Stimulated activated CD8-positive, alpha-beta memory T cell treated with anti-CD3 and anti-CD28 coated beads, Interleukin-12 subunit alpha, Interleukin-12 subunit beta, amount 100 ng/mL, for 24 hours (primary cell): Measurements from ENCODE around the gene TRIM6.
"Not testable (repeated sequence)": the region's sequence is repeated elsewhere in the genome, so short reads cannot be mapped to it uniquely, and the experiment has no call there.

Experiments
- DNase-seq: peaks from one replicate; pipeline ENCODE4 v3.0.0-alpha.2; 2020; ENCODE audit errors: extremely low read depth

TRIM6 gene, protein sequence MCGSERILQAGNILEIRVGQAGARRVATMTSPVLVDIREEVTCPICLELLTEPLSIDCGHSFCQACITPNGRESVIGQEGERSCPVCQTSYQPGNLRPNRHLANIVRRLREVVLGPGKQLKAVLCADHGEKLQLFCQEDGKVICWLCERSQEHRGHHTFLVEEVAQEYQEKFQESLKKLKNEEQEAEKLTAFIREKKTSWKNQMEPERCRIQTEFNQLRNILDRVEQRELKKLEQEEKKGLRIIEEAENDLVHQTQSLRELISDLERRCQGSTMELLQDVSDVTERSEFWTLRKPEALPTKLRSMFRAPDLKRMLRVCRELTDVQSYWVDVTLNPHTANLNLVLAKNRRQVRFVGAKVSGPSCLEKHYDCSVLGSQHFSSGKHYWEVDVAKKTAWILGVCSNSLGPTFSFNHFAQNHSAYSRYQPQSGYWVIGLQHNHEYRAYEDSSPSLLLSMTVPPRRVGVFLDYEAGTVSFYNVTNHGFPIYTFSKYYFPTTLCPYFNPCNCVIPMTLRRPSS

DNA sequence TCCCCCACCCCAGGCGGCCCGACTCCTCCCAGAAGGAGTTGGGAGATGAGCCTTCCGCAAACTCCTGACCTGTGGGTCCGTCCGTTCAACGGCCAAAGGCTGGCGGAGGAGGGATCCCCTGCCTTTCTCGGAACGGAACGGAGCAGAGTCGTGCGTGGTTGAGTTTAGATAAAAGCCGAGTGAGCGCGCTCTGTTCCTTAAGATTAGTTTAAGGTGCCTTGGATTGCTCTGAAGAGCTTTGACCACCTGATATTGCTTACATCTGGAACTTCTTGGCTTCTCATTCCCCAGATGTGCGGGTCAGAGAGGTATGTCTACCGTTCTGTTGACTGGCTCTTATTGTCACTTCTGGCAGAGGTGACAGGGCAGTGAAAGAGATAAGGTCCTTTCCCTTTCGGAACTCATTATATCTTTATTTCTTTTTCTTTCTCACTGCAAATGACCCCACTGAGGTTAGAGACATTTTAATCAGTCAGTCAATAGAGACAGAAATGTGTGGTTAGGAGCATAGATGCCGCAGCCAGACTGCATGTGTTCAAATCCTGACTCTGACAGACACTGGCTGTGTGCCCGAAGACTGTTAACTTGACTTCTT, at the start of gene TRIM6:
Gene TRIM6, plus strand, starts transcription at position 31 of the 595 bp plus-strand sequence. Its CDS starts 261 bp downstream, at position 292.
- DNase-seq, result no peak

DNA sequence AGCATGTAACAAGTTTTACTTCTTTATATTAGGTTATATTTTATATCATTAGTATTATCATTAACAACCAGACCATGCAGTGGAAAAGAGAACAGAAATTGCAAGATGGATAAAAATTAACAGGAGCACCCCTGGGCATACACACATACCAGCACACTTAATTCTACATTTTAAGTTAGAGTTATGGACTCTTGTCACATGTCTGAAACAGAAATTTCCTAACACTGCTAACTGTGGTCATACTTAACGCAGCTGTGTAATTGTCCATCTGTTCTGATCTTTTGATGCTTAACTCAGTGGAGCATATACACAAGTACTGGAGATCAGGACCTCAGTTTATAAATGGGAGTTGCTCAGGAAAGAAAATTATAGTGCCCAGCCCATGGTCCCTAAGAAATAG, 48.5 kb upstream of the TRIM6 start:
- DNase-seq, result no peak

DNA sequence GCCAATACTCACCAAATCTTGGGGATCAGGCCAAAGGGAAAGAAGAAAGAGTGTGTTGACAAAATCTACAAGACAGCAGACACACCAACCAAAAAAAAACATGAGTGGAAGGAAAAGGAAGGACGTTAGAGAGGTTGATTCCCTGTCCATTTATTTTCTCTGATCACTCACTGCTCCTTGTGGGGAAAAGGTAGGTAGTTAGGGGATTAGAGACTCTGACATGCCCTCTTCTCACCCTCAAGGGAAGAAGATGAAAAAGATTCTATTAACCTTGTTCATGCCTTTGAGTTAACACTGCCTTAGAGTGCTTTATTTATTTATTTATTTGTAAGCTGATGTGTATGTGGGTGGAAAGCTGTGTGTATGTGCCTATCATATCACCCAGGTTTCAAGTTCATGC, 48.0 kb upstream of the TRIM6 start, which contains the start of gene OR52H1:
Gene OR52H1, minus strand, starts transcription at position 101 of the 400 bp plus-strand sequence. CDS start 3,035 bp downstream, outside the sequence.
- no peak for DNase-seq

DNA sequence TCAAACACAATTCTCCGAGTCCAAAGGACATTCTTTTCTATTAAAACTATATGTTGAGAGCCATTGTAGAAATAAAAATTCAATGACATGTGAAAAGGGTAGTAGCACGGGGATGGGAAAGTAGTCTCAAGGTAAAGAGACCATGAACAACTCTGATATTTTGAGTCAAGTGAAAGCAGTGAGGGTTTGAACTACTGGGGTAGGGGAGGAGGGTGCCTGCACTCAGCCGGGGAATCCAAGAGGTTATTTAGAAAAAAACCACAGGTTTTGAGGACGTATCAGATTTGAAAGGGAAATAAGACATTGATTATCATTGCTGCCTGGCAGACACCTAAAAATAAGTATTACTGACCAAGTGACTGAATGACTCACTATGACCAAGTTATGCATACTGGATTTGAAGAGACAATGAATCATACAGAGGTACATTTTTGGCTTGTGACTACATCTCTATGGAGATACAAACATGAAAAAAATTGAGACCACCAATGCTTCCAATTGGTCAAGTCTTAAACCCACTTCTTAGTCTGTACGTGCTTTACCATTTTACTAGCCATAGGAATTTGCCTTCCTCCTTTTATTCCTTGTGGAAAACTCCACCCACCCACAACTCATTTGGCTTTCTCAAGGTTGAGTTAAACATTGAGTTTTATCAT, 45.9 kb upstream of the TRIM6 start:
- DNase-seq, result no peak

DNA sequence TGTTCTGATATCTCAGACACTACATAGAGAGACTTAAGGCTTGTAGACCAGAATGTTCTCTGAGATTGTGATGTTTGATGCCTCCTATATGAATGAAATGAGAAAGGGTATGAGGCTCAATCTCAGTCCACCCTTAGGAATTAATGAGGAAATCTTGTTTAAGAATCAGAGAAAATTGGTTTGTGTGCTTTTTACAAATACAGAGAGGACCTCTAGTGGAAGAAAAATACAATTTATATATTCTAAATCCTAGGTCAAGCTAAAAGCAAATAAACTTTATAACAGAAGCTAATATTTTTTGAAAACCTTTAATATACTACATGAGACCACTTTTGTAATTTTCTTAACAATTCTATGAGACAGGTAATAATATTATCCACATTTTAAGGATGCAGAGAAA, 43.1 kb upstream of the TRIM6 start:
- no peak for DNase-seq

DNA sequence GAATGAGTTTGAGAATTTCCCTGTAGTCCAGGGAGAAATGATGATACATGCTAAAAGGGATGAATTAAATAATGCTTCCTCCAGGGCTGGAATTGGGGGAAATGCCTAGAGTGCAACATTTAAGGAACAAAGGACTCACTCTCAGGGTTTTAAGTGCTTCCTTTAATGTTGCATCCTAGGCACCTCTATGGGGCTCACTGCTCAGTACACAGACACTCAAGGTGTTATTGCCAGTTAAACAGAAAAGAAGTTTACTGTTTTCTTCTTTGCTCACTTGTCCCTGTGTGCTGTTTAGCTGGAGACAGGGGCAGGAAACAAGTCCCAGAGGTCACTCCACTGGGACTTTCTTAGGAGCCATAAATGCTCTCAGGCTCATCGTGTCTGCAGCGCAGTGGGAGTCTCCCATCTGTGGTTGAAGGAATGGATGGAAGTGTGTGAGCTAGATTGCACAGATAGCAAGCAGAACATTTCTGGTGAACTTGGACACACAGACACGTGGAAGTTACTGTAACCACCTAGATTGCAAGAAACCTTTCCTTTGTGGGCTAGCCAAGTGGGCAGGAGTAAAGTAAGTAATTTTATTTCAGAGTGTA, 39.7 kb upstream of the TRIM6 start:
- DNase-seq, result no peak

DNA sequence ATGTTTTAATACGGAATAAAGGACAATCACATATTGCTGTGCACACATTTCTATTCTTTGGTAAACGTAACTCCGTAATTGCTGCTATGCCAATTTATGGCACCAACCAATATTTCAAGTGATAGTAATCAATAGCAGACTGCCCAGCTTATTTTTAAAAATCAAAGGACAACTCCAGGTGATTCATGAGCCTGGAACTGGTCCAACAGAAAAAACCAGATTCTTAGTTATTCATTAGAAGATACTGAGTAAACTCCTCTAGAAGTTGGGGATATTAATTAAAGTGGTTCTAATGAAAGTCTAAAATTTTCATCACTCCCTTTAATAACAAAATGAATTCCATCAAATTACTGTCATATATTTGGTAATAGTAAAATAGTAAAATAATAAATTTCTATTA, 38.7 kb upstream of the TRIM6 start:
- DNase-seq, result no peak

DNA sequence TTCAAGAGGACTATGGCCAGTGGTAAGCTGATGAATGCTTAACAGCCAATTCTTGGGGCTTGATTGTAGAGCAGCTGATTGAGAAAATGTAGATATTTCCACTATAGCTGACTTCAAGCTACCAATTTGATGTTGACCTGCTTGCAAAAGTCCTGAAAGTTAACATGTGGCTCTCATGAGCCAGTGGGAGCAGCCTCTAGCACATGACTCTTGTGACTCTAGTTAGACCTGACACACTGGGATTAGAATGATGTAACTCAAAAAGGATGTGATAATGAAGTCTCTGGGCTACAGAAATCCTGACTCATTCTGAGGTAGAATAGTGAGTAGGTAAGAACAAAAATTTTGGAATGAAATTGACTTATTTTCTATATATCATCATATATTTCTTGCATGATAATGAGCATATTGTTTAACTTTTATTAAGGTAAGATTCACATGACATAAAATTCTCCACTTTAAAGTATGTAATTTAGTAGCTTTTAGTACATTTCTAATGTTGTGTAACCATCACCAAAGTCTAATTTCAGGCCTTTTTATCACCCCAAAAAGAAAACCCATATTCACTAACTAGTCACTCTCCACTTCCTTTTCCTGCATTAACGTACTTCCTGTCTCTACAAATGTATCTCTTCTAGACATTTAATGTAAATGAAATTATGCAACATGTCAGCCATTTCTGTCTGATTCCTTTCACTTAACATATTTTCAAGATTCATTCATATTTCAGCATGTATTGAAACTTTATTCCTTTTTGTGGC, 32.0 kb upstream of the TRIM6 start:
- no peak for DNase-seq

DNA sequence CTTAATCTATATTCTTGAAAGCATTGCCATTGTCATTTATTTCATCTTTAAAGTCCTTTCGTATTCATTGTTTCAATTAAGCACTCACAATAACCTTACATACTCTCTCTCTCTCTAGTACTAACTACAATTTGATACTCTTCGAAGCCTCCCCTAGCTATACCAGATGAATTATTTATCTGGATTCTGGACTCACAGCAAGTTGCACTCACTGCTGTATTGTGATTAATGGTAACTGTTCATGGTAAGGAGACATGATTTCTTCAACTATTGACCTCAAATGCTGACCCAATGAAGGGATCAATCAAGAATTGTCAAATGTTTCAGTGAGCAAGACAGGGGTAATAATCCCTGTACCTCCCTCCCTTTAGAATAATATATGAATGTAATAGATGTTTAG, 21.8 kb upstream of the TRIM6 start:
- no peak for DNase-seq

DNA sequence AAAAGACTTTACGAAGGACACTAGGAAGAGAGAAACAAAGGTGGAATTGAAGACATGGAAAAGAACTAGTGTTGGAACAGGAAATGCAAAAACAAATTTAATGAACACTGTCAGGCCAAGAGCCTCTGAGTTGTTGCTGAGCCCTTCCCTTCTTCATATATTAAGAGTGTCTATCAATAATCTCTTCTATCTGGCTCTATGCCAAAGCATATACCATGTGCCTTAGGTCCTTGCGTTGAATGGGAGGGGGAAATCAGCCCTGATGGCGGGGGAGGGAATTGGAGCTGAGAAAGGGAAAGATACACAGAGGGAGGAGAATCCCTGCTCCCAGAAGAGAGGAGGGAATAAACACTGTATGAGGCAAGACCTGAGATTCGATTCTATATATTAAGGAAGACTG, 21.3 kb upstream of the TRIM6 start:
- DNase-seq, result no peak

DNA sequence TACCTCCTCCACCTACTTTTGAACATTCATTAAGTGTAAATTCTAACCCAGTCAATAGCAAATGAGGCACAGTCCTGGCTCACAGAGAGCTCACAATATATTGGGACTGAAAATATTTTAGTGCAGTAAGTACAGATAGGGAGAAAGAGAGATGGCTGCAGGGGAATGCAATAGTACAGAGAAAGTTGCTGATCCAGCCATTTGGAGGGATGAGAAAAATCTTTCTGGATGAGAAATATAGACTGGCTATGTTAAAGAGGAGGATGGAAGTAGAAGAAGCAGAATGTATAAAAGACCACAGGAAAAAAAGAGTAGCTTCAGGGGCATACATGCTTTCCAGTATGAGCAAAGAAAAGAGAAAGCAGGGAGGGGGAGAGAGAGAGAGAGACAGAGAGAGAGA, 19.3 kb upstream of the TRIM6 start:
- DNase-seq, result no peak

DNA sequence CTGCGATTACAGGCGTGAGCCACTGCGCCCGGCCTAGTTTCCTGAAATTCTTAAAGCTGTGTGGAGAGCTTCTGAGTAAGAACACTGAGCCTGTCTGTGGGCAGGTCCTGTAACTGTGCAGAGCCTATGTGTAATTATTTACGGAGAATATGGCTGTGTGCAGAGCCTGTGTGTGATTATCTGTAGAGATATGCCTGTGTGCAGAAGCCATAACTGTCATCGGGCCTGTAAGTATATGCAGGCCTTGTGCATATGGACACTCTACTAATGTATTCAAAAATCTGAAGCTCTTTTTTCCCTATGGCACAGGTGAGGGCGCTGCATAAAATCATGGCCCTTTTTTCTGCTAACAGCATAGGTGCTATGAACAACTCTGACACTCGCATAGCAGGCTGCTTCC, 15.9 kb upstream of the TRIM6 start, which contains the start of gene OR52B6:
Gene OR52B6, plus strand, starts transcription at position 301 of the 400 bp plus-strand sequence. Its CDS starts 0 bp downstream, at position 301.
- no peak for DNase-seq

DNA sequence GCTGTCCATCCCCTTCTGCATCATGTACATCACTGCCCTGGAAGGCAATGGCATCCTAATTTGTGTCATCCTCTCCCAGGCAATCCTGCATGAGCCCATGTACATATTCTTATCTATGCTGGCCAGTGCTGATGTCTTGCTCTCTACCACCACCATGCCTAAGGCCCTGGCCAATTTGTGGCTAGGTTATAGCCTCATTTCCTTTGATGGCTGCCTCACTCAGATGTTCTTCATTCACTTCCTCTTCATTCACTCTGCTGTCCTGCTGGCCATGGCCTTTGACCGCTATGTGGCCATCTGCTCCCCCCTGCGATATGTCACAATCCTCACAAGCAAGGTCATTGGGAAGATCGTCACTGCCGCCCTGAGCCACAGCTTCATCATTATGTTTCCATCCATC, 15.4 kb upstream of the TRIM6 start:
- no peak for DNase-seq

DNA sequence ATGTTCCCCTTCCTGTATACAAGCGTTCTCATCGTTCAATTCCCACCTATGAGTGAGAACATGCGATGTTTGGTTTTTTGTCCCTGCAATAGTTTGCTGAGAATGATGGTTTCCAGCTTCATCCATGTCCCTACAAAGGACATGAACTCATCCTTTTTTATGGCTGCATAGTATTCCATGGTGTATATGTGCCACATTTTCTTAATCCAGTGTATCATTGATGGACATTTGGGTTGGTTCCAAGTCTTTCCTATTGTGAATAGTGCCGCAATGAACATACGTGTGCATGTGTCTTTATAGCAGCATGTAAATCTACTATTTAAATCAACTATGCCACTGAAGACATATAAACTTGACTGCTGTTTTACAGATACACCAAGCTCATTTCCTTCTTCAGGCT, 12.0 kb upstream of the TRIM6 start:
- DNase-seq, result not testable (repeated sequence)

DNA sequence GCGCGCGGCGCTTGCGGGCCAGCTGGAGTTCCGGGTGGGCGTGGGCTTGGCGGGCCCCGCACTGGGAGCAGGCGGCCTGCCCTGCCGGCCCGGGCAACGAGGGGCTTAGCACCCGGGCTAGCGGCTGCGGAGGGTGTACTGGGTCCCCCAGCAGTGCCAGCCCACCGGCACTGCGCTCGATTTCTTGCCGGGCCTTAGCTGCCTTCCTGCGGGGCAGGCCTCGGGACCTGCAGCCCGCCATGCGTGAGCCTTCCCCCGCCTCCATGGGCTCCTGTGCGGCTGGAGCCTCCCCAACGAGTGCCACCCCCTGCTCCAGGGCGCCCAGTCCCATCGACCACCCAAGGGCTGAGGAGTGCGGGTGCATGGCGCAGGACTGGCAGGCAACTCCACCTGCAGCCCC, 6.5 kb upstream of the TRIM6 start:
- not testable (repeated sequence) for DNase-seq

DNA sequence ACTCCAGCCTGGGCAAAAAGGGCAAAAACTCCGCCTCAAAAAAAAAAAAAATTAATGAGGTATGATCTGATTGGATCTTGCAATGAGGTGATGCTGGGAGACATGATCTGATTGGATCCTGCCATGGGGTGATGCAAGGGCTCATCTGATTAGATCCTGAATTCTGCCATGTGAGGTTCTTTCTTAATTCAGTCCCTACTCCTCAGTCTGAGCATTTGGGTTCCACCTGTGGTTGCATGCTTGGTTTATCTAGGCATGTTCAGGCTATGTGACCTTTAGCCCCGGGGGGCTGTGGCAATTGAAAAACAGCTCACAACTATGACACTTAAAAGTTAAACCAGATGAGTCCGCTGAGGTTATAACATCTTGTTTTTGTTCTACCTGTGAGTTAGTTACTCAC, 4.8 kb upstream of the TRIM6 start:
- no peak for DNase-seq

DNA sequence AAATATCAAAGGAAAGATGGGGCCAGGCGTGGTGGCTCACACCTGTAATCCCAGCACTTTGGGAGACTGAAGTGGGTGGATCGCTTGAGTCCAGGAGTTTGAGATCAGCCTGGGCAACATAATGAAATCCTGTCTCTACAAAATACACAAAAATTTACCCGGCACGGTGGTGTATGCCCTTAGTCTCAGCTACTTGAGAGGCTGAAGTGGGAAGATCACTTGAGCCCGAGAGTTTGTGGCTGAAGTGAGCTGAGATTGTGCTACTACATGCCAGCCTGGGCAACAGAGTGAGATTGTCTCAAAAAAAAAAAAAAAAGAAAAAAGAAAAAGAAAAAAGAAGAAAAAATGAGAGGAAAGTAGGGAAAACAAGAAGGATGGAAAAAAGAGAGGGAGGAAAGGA, 3.8 kb upstream of the TRIM6 start:
- DNase-seq, result no peak

DNA sequence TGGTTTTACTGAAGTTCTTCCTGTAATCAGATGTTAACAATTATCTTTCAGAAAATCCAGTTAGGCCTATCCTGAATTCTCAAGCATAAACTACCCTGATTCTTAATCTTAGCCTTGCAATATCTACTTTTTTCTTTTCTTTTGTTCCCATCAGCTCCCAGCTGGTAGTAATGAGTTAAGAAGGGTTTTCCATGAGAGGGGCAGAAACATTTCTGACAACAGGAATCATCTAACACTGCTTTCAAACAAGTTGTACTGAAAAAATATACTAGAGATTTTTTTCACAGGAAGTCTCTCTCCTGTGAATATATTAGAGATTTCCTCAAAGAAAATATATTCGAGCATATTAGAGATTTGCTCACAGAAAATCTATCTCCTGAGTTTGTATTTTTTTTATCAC, 3.3 kb upstream of the TRIM6 start:
- no peak for DNase-seq

DNA sequence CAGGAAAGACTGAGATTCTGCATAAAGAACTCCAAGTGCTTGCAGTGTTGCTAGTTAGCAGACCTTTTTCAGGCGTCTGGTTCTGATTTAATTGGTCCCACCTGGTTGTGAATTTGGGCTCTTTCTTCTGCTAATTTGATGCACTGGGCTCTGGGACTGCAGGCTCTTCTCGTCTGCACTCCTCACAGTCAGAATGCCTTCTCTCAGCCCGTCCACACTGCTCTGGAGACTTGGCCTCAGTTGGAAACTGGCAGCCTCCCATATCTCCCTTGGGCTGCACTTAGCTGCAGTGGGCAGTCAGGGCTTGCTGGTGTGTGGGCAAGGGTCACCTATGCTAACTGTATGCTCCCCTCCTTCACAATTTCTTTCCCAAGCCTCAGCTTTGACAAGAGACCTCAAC, 1.5 kb downstream of the TRIM6 start:
- no peak for DNase-seq

DNA sequence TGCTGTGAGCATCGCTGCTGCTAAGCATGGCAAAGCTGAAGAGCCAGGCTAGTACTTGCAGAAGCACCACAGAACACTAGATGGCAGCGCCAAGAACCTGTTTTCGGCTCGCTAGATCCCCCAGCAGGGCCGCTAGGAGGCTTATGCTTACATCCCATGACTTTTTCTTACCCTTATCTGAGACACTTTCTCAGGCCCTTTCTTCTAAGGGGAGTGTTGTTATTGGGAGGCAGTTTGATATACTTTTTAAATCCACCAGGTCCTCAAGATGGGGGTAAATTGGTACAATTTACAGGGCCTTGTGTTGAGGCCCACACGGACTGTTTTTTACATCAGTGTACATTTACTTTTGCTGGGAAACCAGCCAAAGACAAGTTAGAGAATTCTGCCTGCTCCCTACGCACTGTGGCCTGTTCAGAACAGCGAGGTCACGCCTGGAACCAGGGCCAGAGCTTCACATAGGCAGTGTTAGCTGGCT, 4.0 kb downstream of the TRIM6 start:
- no peak for DNase-seq

DNA sequence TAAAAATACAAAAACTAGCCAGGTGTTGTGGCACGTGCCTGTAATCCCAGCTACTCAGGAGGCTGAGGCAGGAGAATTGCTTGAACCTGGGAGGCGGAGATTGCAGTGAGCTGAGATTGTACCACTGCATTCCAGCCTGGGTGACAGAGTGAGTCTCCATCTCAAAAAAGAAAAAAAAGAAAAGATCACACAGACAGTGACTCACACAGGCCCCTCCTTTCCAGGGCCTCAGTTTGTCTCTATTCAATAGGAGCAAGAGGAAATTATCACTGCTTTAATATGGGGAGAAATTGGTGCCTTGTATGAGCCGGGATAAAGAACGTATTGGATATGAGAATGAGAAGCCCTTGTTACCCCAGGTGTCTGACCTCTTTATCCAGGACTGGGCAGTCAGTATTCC, 6.4 kb downstream of the TRIM6 start:
- DNase-seq, result not testable (repeated sequence)
